Measurements from ENCODE around the gene MTA3. TPM values are rescaled to one million over a fixed set of nuclear protein-coding genes. Genes with fewer than 3 reads are reported as not detected.

Gene MTA3
- polyA plus RNA-seq, 3 donors, result 2.0 to 4.5 (median 2.2) TPM

GRCh38 chr2:42793334-42794270 lies 225.2 kb downstream of the MTA3 start:
- Mint-ChIP-seq H3K4me1 (peaks cover 42% of the 10 kb centered on the region), H3K27ac (peak overlapping the region; percentile 47 to 90 (median 80)), H3K9me3 (no peaks in the 10 kb centered on the region), H3K27me3 (ENCODE audit: low read depth in 3 of 3) (peaks cover 0 to 3% (median 2%) of the 10 kb centered on the region in 3 donors), H3K36me3 (peaks cover 39 to 46% of the 10 kb centered on the region in 2 donors), H3K4me3 (peak overlapping the region; percentile 84 to 97)
- DNase-seq, result no peak
- Histone ChIP-seq H3K27me3 (ENCODE audit: control insufficient read depth in 2 of 2, insufficient read depth in 2 of 2, low read length in 2 of 2) (no peaks in the 10 kb centered on the region), H3K9ac (ENCODE audit: insufficient read depth, low read length, poor library complexity, severe bottlenecking) (peak overlapping the region; percentile 95), H3K9me3 (replicated peaks in 1 of 2; ENCODE audit: control insufficient read depth in 1 of 2, insufficient read depth in 1 of 2, low read length in 2 of 2) (no peaks in the 10 kb centered on the region), H2AFZ (ENCODE audit: insufficient read depth, low read depth, low read length, poor library complexity, severe bottlenecking) (peak overlapping the region; percentile 97), H4K20me1 (ENCODE audit: insufficient read depth, low read length) (peaks cover 5% of the 10 kb centered on the region), H3K4me2 (replicated peaks; ENCODE audit: extremely low read depth, low read length, poor library complexity, severe bottlenecking) (peak overlapping the region; percentile 85), H3K27ac (ENCODE audit: low read depth in 1 of 2, low read length in 2 of 2) (peak overlapping the region in 1 of 2 donors; percentile 93), H3K36me3 (replicated peaks in 1 of 2; ENCODE audit: control insufficient read depth in 1 of 2, insufficient read depth in 2 of 2, low read length in 2 of 2) (peaks cover 11 to 30% of the 10 kb centered on the region in 2 donors), H3K4me1 (ENCODE audit: control insufficient read depth in 1 of 2, insufficient read depth in 2 of 2, low read length in 2 of 2) (peaks cover 26 to 35% of the 10 kb centered on the region in 2 donors), H3K4me3 (replicated peaks in 1 of 3; ENCODE audit: low read depth in 2 of 3, low read length in 3 of 3) (peak overlapping the region; percentile 80 to 87 (median 86)), H3K79me2 (ENCODE audit: insufficient read depth, low read length) (peaks cover 56% of the 10 kb centered on the region)
- no peak for TF ChIP-seq CTCF (IDR thresholded peaks at IDR 0.05)
- 29% methylated on average over 19 of the region's 22 CpGs for WGBS (ENCODE audit: insufficient coverage)
- intact Hi-C loops (cut with micrococcal nuclease), result no loop called here

GRCh38 chr2:42794271-42795046 lies 226.0 kb downstream of the MTA3 start:
- H3K36me3 Mint-ChIP-seq, result peaks cover 41 to 44% of the 10 kb centered on the region in 2 donors
- Histone ChIP-seq H4K20me1 (ENCODE audit: insufficient read depth, low read length) (peaks cover 5% of the 10 kb centered on the region), H3K9ac (ENCODE audit: insufficient read depth, low read length, poor library complexity, severe bottlenecking) (no peak overlapping the region), H3K36me3 (replicated peaks in 1 of 2; ENCODE audit: control insufficient read depth in 1 of 2, insufficient read depth in 2 of 2, low read length in 2 of 2) (peaks cover 11 to 30% of the 10 kb centered on the region in 2 donors), H3K79me2 (ENCODE audit: insufficient read depth, low read length) (peaks cover 56% of the 10 kb centered on the region), H2AFZ (ENCODE audit: insufficient read depth, low read depth, low read length, poor library complexity, severe bottlenecking) (no peak overlapping the region), H3K9me3 (replicated peaks in 1 of 2; ENCODE audit: control insufficient read depth in 1 of 2, insufficient read depth in 1 of 2, low read length in 2 of 2) (no peaks in the 10 kb centered on the region), H3K4me1 (ENCODE audit: control insufficient read depth in 1 of 2, insufficient read depth in 2 of 2, low read length in 2 of 2) (peaks cover 26 to 35% of the 10 kb centered on the region in 2 donors), H3K4me3 (replicated peaks in 1 of 3; ENCODE audit: low read depth in 2 of 3, low read length in 3 of 3) (peak overlapping the region in 1 of 3 experiments; percentile 87), H3K27ac (ENCODE audit: low read depth in 1 of 2, low read length in 2 of 2) (no peak overlapping the region), H3K4me2 (replicated peaks; ENCODE audit: extremely low read depth, low read length, poor library complexity, severe bottlenecking) (peak overlapping the region; percentile 85), H3K27me3 (ENCODE audit: control insufficient read depth in 2 of 2, insufficient read depth in 2 of 2, low read length in 2 of 2) (no peaks in the 10 kb centered on the region)
- no peak for TF ChIP-seq CTCF (IDR thresholded peaks at IDR 0.05)
- intact Hi-C loops (cut with micrococcal nuclease), result no loop called here
- peak overlapping the region in 3 of 7 donors; percentile 10 to 58 (median 16) for H3K27ac Mint-ChIP-seq
- H3K9me3 Mint-ChIP-seq, result no peaks in the 10 kb centered on the region
- H3K4me1 Mint-ChIP-seq, result peaks cover 42% of the 10 kb centered on the region
- DNase-seq, result no peak
- H3K27me3 Mint-ChIP-seq (ENCODE audit: low read depth in 3 of 3), result peaks cover 0 to 3% (median 2%) of the 10 kb centered on the region in 3 donors
- WGBS (ENCODE audit: insufficient coverage), result 87% methylated on average over 5 of the region's 8 CpGs
- H3K4me3 Mint-ChIP-seq, result peak overlapping the region; percentile 1 to 41
